GM13976 (cell line): ENCODE results near the gene KLHL14.

Experiments
- DNase-seq: peaks from one replicate; pipeline ENCODE4 v3.0.0; 2012; ENCODE audit warnings: low spot score
- CTCF ChIP-seq: IDR thresholded peaks from 2 replicates; pipeline ENCODE4 v1.5.1; 2012; ENCODE audit warnings: borderline replicate concordance, mild to moderate bottlenecking; ENCODE audit not compliant: insufficient read depth; ENCODE audit errors: extremely low read depth, missing control alignments, control extremely low read depth
- in situ Hi-C: fragments of 300-500 bp; cut with MboI; formaldehyde crosslinking; loops from one replicate; pipeline ENCODE4 v1.12.0; 2022; ENCODE audit warnings: low sequenced_read_pairs, mixed read lengths, inconsistent platforms; ENCODE audit not compliant: unreplicated experiment

Gene KLHL14

GRCh38 chr18:32770054-32770665 is 2.7 kb downstream of the KLHL14 start:
- peak; percentile 43 for DNase-seq
- in situ Hi-C loops, result no loop called here
- no peak for TF ChIP-seq CTCF

GRCh38 chr18:32769586-32770053 is 3.2 kb downstream of the KLHL14 start:
- in situ Hi-C loops, result no loop called here
- no peak for TF ChIP-seq CTCF
- no peak for DNase-seq

- peak; percentile 17 for DNase-seq
- TF ChIP-seq CTCF, result no peak
- in situ Hi-C loops, result no loop called here
Observed at GRCh38 chr18:32769071-32769585, 3.7 kb downstream of the KLHL14 start.

- DNase-seq, result no peak
- in situ Hi-C loops, result no loop called here
- TF ChIP-seq CTCF, result no peak
Observed at GRCh38 chr18:32767400-32767799, 5.4 kb downstream of the KLHL14 start.

- in situ Hi-C loops, result no loop called here
- no peak for TF ChIP-seq CTCF
- no peak for DNase-seq
Observed at GRCh38 chr18:32764611-32765244, 8.1 kb downstream of the KLHL14 start.

- in situ Hi-C loops, result no loop called here
- no peak for DNase-seq
- TF ChIP-seq CTCF, result no peak
Observed at GRCh38 chr18:32763293-32763692, 9.5 kb downstream of the KLHL14 start.
